Progenitor cell of endocrine pancreas (in vitro differentiated cells): ENCODE measurements around the gene NXPH4. TPM values are rescaled to one million over a fixed set of nuclear protein-coding genes. Genes with fewer than 3 reads are reported as not detected.

Source experiments
- DNase-seq: peaks from one replicate; pipeline ENCODE4 v3.0.0; 2021; ENCODE audit warnings: low spot score; ENCODE audit not compliant: unreplicated experiment
- H3K27ac Mint-ChIP-seq: 2 replicates; pipeline ENCODE4 v1.8.0; 2021; ENCODE audit warnings: mild to moderate bottlenecking, moderate library complexity, mixed read lengths
- H3K27me3 Mint-ChIP-seq: 2 replicates; pipeline ENCODE4 v1.8.0; 2021; ENCODE audit warnings: mixed read lengths
- H3K36me3 Mint-ChIP-seq: 2 replicates; pipeline ENCODE4 v1.8.0; 2022; ENCODE audit warnings: mixed read lengths; ENCODE audit not compliant: insufficient read depth
- H3K4me1 Mint-ChIP-seq: 2 replicates; pipeline ENCODE4 v1.8.0; 2021; ENCODE audit warnings: low read depth, mixed read lengths
- H3K4me3 Mint-ChIP-seq: 2 replicates; pipeline ENCODE4 v1.8.0; 2021; ENCODE audit warnings: low read depth, mild to moderate bottlenecking, moderate library complexity, mixed read lengths
- H3K9me3 Mint-ChIP-seq: 2 replicates; pipeline ENCODE4 v1.8.0; 2021; ENCODE audit warnings: low read depth, mixed read lengths
- CTCF ChIP-seq: fragments of 200-600 bp; sonication (generic); IDR thresholded peaks from one replicate; pipeline ENCODE4 v1.5.0; 2021; ENCODE audit warnings: antibody characterized with exemption, mild to moderate bottlenecking; ENCODE audit not compliant: unreplicated experiment
- total RNA-seq: library from RNA; stranded (reverse); gene quantifications from 2 replicates; pipeline ENCODE4 v1.2.1, GENCODE V29; 2021

NXPH4 gene
- total RNA-seq, 1 donor from 2014 or later, result 2.0 TPM

DNA sequence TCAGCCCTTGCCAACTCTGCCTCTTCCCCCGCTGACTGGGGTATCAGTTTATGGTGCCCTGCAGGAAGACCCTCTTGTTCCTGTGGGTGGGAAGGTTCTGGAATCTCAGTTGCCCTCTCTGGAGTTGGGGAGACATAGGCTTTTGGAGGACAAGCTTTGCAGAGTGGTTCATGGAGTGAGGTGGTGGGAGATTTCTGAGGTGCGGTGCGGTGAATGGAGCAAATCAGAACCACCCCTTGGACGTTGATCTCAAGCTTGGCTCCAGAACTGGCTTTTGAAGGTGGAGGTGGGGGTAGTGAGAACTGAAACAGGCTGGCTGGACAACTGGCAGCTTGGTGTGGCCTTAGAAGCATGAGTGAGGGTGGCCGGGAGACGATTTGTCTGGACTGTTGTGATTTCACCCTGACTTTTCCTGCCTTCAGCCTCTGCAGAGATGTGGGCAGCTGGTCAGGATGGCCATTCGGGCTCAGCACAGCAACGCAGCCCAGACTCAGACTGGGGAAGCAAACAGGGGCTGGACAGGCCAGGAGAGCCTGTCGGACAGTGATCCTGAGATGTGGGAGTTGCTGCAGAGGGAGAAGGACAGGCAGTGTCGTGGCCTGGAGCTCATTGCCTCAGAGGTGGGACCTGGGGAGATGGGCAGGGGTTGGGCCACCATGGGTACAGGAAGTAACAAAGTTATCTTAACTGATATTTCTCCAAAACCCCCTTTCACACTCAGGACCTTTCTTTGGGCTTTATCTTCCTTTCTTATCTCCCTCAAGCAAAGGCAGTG is 14.0 kb downstream of the NXPH4 start:
- Mint-ChIP-seq H3K27me3 (peaks cover 27% of the 10 kb centered on the region), H3K4me1 (peaks cover 33% of the 10 kb centered on the region), H3K4me3 (peak overlapping the region; percentile 98), H3K9me3 (no peaks in the 10 kb centered on the region), H3K36me3 (peaks cover 29% of the 10 kb centered on the region), H3K27ac (peak overlapping the region; percentile 99)
- DNase-seq, result no peak
- no peak for TF ChIP-seq CTCF

- H3K27me3 Mint-ChIP-seq, result peaks cover 25% of the 10 kb centered on the region
- peaks cover 29% of the 10 kb centered on the region for H3K36me3 Mint-ChIP-seq
- H3K4me3 Mint-ChIP-seq, result peak overlapping the region; percentile 98
- H3K27ac Mint-ChIP-seq, result no peak overlapping the region
- no peak for DNase-seq
- H3K4me1 Mint-ChIP-seq, result peaks cover 30% of the 10 kb centered on the region
- no peak for TF ChIP-seq CTCF
- H3K9me3 Mint-ChIP-seq, result no peaks in the 10 kb centered on the region
Measured at GRCh38 chr12:57231276-57232021, 14.9 kb downstream of the NXPH4 start.

- Mint-ChIP-seq H3K4me3 (no peak overlapping the region), H3K36me3 (peaks cover 30% of the 10 kb centered on the region), H3K4me1 (peaks cover 25% of the 10 kb centered on the region), H3K27ac (no peak overlapping the region), H3K9me3 (no peaks in the 10 kb centered on the region), H3K27me3 (peaks cover 28% of the 10 kb centered on the region)
- DNase-seq, result no peak
- no peak for TF ChIP-seq CTCF
Measured at GRCh38 chr12:57232156-57232756, 15.7 kb downstream of the NXPH4 start.

DNA sequence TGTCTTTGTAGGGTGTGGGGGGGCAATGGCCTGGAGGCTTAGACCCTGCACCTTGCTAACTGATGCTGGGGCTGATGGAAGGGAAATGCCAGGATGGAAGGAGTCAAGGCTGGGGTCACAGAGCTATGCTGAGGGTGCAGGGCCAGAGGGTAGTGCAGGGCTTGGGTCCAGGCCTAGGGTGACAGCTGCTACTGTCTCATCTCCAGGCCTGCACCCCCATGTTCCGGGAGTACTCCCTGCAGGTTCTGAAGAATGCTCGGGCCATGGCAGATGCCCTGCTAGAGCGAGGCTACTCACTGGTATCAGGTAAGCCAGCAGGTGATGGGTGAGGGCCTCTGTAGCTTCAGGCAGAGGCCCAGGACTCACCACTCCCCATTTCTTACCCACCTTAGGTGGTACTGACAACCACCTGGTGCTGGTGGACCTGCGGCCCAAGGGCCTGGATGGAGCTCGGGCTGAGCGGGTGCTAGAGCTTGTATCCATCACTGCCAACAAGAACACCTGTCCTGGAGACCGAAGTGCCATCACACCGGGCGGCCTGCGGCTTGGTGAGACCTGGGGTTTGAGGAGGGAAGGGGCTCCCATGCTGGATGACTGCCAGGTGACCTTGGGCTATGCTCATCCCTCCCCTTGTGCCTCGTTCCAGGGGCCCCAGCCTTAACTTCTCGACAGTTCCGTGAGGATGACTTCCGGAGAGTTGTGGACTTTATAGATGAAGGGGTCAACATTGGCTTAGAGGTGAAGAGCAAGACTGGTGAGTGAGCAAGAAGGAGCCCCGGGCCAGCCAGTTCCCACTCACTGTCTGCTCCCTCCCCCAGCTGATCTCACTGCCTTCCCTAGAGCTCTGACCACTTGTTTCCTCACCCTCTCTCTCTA is 17.0 kb downstream of the NXPH4 start:
- H3K4me3 Mint-ChIP-seq, result peak overlapping the region; percentile 11
- H3K27ac Mint-ChIP-seq, result no peak overlapping the region
- TF ChIP-seq CTCF, result no peak
- H3K9me3 Mint-ChIP-seq, result no peaks in the 10 kb centered on the region
- no peak for DNase-seq
- peaks cover 22% of the 10 kb centered on the region for H3K4me1 Mint-ChIP-seq
- H3K36me3 Mint-ChIP-seq, result peaks cover 30% of the 10 kb centered on the region
- H3K27me3 Mint-ChIP-seq, result peaks cover 39% of the 10 kb centered on the region

GRCh38 chr12:57234233-57234570 is 17.6 kb downstream of the NXPH4 start:
- no peak for DNase-seq
- Mint-ChIP-seq H3K27me3 (peaks cover 43% of the 10 kb centered on the region), H3K9me3 (no peaks in the 10 kb centered on the region), H3K4me3 (peak overlapping the region; percentile 11), H3K36me3 (peaks cover 30% of the 10 kb centered on the region), H3K4me1 (peaks cover 23% of the 10 kb centered on the region), H3K27ac (no peak overlapping the region)
- TF ChIP-seq CTCF, result no peak
